Ascending aorta (tissue), 2 donors: Measurements from ENCODE around the gene HSPB2. TPM values are rescaled to one million over a fixed set of nuclear protein-coding genes. Genes with fewer than 3 reads are reported as not detected.

Experiments
- DNase-seq, 2 donors: peaks; one replicate each; pipeline ENCODE4 v3.0.0-alpha.2; 2019; ENCODE audit warnings: low spot score in 2 of 2
- H3K27ac ChIP-seq, 2 donors: fragments of 200-600 bp; sonication (generic); one replicate each; pipeline ENCODE4 v1.5.1; 2016 to 2017; ENCODE audit warnings: mild to moderate bottlenecking in 1 of 2
- H3K27me3 ChIP-seq: fragments of 200-600 bp; sonication (generic); one replicate; pipeline ENCODE4 v1.5.1; 2017
- H3K36me3 ChIP-seq, 2 donors: fragments of 200-600 bp; sonication (generic); one replicate each; pipeline ENCODE4 v1.5.1; 2016
- H3K4me1 ChIP-seq, 2 donors: fragments of 200-600 bp; sonication (generic); one replicate each; pipeline ENCODE4 v1.5.1; 2016 to 2017; ENCODE audit warnings: mild to moderate bottlenecking in 1 of 2
- H3K4me3 ChIP-seq, 2 donors: fragments of 200-600 bp; sonication (generic); one replicate each; pipeline ENCODE4 v1.5.1; 2016 to 2017; ENCODE audit warnings: mild to moderate bottlenecking in 1 of 2
- H3K9me3 ChIP-seq, 2 donors: fragments of 200-600 bp; sonication (generic); one replicate each; pipeline ENCODE4 v1.5.1; 2016
- CTCF ChIP-seq, 3 experiments: fragments of 200-600 bp in 2 of 3; fragments of 450-650 bp in 1 of 3; sonication (generic) in 2 of 3; IDR thresholded peaks; one replicate each; pipeline ENCODE4 v1.5.1; 2016 to 2019; ENCODE audit warnings: antibody characterized with exemption in 3 of 3, mild to moderate bottlenecking in 1 of 3, moderate library complexity in 1 of 3
- intact Hi-C: fragments of 100-400 bp; cut with DNase I; formaldehyde crosslinking; loops from one replicate; pipeline ENCODE4 v1.15.1; 2023
- total RNA-seq: library from RNA; depleted of rRNA; stranded (reverse); fragments of >200 nt; gene quantifications from one replicate; pipeline ENCODE4 v1.1.0, GENCODE V29; 2016

Gene HSPB2
- total RNA-seq, 1 donor from 2014 or later = not detected

GRCh38 chr11:111910676-111911562 is 1.6 kb upstream of the HSPB2 start:
- intact Hi-C loops = loop anchor here (1.0 to 2.0 kb wide), 3 partner anchors 16 to 40 kb away; partner anchors contain the start of genes ALG9, CFAP68 and FDXACB1
- TF ChIP-seq CTCF (IDR thresholded peaks at IDR 0.05) = no peak
- H3K27ac ChIP-seq = peak overlapping the region; percentile 98 to 99
- H3K9me3 ChIP-seq = no peaks in the 10 kb centered on the region
- no peak for DNase-seq
- H3K27me3 ChIP-seq = no peaks in the 10 kb centered on the region
- peaks cover 8 to 30% of the 10 kb centered on the region in 2 donors for H3K36me3 ChIP-seq
- peak overlapping the region; percentile 62 to 88 for H3K4me3 ChIP-seq
- H3K4me1 ChIP-seq = peaks cover 0 to 9% of the 10 kb centered on the region in 2 donors

GRCh38 chr11:111911563-111912401 is 752 bp upstream of the HSPB2 start, which contains the start of gene CRYAB:
TSS of gene CRYAB (minus strand) at chr11:111911770. CDS start at chr11:111911724, 46 bp downstream.
- TF ChIP-seq CTCF (IDR thresholded peaks at IDR 0.05) = no peak
- peak; percentile 90 to 98 for DNase-seq
- intact Hi-C loops = loop anchor here (1.0 to 2.0 kb wide), 6 partner anchors 12 to 66 kb away; partner anchors contain the start of genes ALG9, CFAP68 and FDXACB1
- Histone ChIP-seq H3K36me3 (peaks cover 8 to 30% of the 10 kb centered on the region in 2 donors), H3K27me3 (no peaks in the 10 kb centered on the region), H3K9me3 (no peaks in the 10 kb centered on the region), H3K4me3 (peak within 1 kb of the TSS; percentile 66 to 88), H3K27ac (peak within 1 kb of the TSS; percentile 98 to 99), H3K4me1 (peaks cover 0 to 9% of the 10 kb centered on the region in 2 donors)

GRCh38 chr11:111913031-111913861 is 712 bp downstream of the HSPB2 start:
- intact Hi-C loops = loop anchor here (2.0 kb wide), 1 partner anchor 32 kb away; no protein-coding TSS in a partner anchor
- no peak for DNase-seq
- no peak for TF ChIP-seq CTCF (IDR thresholded peaks at IDR 0.05)
- Histone ChIP-seq H3K4me3 (peak overlapping the region; percentile 66 to 88), H3K4me1 (peaks cover 0 to 15% of the 10 kb centered on the region in 2 donors), H3K9me3 (no peaks in the 10 kb centered on the region), H3K27ac (peak overlapping the region; percentile 98 to 99), H3K27me3 (no peaks in the 10 kb centered on the region), H3K36me3 (peaks cover 5 to 22% of the 10 kb centered on the region in 2 donors)

GRCh38 chr11:111913997-111914396 is 1.5 kb downstream of the HSPB2 start:
- no peak for TF ChIP-seq CTCF (IDR thresholded peaks at IDR 0.05)
- H3K27ac ChIP-seq = peak overlapping the region; percentile 98 to 99
- H3K36me3 ChIP-seq = peaks cover 5 to 15% of the 10 kb centered on the region in 2 donors
- H3K4me1 ChIP-seq = peaks cover 0 to 15% of the 10 kb centered on the region in 2 donors
- no peaks in the 10 kb centered on the region for H3K9me3 ChIP-seq
- peak in 1 of 2 donors; percentile 85 for DNase-seq
- intact Hi-C loops = loop anchor here (1.0 to 2.0 kb wide), 3 partner anchors 12 to 181 kb away; no protein-coding TSS in a partner anchor
- no peaks in the 10 kb centered on the region for H3K27me3 ChIP-seq
- H3K4me3 ChIP-seq = peak overlapping the region; percentile 66 to 88
